ENCODE results near the gene GPR83.

The GPR83 gene

DNA sequence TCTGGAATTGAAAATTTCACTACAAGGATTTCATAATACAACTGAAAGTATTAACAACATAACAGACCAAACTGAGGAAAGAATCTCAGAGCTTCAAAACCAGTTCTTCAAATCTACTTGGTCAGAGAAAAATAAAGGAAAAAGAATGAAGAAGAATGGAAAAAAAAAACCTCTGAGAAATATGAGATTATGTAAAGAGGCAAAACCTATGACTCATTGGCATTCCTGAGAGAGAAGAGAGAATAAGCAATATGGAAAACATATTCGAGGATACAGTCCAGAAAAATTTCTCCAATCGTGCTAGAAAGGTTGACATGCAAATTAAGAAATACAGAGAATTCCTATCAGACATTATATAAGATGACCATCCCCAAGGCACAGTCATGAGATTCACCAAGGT, 23.4 kb upstream of the GPR83 start:
- TF ChIP-seq, protein P1, sequence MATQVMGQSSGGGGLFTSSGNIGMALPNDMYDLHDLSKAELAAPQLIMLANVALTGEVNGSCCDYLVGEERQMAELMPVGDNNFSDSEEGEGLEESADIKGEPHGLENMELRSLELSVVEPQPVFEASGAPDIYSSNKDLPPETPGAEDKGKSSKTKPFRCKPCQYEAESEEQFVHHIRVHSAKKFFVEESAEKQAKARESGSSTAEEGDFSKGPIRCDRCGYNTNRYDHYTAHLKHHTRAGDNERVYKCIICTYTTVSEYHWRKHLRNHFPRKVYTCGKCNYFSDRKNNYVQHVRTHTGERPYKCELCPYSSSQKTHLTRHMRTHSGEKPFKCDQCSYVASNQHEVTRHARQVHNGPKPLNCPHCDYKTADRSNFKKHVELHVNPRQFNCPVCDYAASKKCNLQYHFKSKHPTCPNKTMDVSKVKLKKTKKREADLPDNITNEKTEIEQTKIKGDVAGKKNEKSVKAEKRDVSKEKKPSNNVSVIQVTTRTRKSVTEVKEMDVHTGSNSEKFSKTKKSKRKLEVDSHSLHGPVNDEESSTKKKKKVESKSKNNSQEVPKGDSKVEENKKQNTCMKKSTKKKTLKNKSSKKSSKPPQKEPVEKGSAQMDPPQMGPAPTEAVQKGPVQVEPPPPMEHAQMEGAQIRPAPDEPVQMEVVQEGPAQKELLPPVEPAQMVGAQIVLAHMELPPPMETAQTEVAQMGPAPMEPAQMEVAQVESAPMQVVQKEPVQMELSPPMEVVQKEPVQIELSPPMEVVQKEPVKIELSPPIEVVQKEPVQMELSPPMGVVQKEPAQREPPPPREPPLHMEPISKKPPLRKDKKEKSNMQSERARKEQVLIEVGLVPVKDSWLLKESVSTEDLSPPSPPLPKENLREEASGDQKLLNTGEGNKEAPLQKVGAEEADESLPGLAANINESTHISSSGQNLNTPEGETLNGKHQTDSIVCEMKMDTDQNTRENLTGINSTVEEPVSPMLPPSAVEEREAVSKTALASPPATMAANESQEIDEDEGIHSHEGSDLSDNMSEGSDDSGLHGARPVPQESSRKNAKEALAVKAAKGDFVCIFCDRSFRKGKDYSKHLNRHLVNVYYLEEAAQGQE (IDR thresholded peaks at IDR 0.05; ENCODE audit: insufficient replicate concordance, low read depth) = no peak
- no peak for TF ChIP-seq SPI1 (IDR thresholded peaks at IDR 0.05; ENCODE audit: borderline replicate concordance, low read depth)
- TF ChIP-seq GABPA (IDR thresholded peaks at IDR 0.05; ENCODE audit: low read depth) = no peak
- TF ChIP-seq POLR2AphosphoS5 (IDR thresholded peaks at IDR 0.05; ENCODE audit: low read depth) = no peak
- TF ChIP-seq, protein P2, sequence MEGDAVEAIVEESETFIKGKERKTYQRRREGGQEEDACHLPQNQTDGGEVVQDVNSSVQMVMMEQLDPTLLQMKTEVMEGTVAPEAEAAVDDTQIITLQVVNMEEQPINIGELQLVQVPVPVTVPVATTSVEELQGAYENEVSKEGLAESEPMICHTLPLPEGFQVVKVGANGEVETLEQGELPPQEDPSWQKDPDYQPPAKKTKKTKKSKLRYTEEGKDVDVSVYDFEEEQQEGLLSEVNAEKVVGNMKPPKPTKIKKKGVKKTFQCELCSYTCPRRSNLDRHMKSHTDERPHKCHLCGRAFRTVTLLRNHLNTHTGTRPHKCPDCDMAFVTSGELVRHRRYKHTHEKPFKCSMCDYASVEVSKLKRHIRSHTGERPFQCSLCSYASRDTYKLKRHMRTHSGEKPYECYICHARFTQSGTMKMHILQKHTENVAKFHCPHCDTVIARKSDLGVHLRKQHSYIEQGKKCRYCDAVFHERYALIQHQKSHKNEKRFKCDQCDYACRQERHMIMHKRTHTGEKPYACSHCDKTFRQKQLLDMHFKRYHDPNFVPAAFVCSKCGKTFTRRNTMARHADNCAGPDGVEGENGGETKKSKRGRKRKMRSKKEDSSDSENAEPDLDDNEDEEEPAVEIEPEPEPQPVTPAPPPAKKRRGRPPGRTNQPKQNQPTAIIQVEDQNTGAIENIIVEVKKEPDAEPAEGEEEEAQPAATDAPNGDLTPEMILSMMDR (IDR thresholded peaks at IDR 0.05; ENCODE audit: insufficient read depth, low read length) = no peak
- no peak for DNase-seq (ENCODE audit: low read depth in 1 of 2, low spot score in 1 of 2)

DNA sequence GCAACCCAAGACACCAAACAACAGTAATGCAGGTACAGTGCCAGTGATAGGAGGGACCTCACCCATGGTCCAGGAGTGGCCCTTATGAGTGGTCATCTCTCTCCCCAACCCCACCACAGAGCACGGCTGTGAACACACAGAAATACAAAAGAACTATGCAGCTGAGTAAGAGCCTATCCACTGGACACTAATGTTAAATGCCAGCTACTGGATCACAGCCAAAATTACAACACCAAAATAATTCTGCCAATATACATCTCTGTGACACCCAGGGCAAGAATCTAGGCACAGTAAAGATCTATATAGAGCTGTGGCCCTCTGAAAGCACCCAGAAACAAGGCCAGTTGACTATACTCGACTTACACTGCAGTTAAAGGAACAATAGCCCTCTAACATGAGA, 22.8 kb upstream of the GPR83 start:
- no peaks in the 10 kb centered on the region for H3K27me3 ChIP-seq (ENCODE audit: insufficient read depth, poor library complexity, severe bottlenecking)
- no peak for DNase-seq (ENCODE audit: low read depth in 1 of 2, low spot score in 1 of 2)
- H3K4me3 ChIP-seq (replicated peaks; ENCODE audit: insufficient read depth, low read length) = no peak overlapping the region
- no peak overlapping the region for H3K27ac ChIP-seq (replicated peaks)
- TF ChIP-seq, protein P2 (IDR thresholded peaks at IDR 0.05; ENCODE audit: insufficient read depth, low read length) = no peak
- no peak for TF ChIP-seq GABPA (IDR thresholded peaks at IDR 0.05; ENCODE audit: low read depth)
- no peak for TF ChIP-seq SPI1 (IDR thresholded peaks at IDR 0.05; ENCODE audit: borderline replicate concordance, low read depth)
- no peak for TF ChIP-seq POLR2AphosphoS5 (IDR thresholded peaks at IDR 0.05; ENCODE audit: low read depth)
- TF ChIP-seq, protein P1 (IDR thresholded peaks at IDR 0.05; ENCODE audit: insufficient replicate concordance, low read depth) = no peak

More for the DNA sequence above, 23.4 kb upstream of the GPR83 start:
- no peak overlapping the region for H3K4me3 ChIP-seq (replicated peaks; ENCODE audit: insufficient read depth, low read length)
- H3K27me3 ChIP-seq (ENCODE audit: insufficient read depth, poor library complexity, severe bottlenecking) = no peaks in the 10 kb centered on the region
- no peak overlapping the region for H3K27ac ChIP-seq (replicated peaks)

DNA sequence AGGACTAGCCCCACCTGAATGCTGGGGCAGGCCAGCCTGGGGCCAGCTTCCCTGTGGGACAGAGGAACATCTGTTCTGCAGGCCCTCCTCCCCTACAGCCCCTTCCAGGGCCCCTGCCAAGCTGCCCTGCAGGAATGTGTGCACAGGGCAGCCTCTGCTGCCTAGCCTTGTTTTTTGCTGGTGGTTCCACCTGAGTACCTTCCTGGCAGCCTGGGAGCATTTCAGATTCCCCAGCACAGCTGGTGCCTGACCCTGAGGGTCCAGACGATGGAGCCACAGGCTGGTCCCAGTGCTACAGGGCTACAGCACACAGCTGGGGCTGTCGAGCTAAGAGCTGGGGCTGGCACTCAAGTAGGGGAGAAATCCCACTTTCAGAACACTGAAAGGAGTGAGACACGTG, 22.3 kb upstream of the GPR83 start:
- Histone ChIP-seq H3K27me3 (ENCODE audit: insufficient read depth, poor library complexity, severe bottlenecking) (no peaks in the 10 kb centered on the region), H3K27ac (replicated peaks) (no peak overlapping the region), H3K4me3 (replicated peaks; ENCODE audit: insufficient read depth, low read length) (no peak overlapping the region)
- no peak for DNase-seq (ENCODE audit: low read depth in 1 of 2, low spot score in 1 of 2)
- no peak for TF ChIP-seq SPI1 (IDR thresholded peaks at IDR 0.05; ENCODE audit: borderline replicate concordance, low read depth)
- no peak for TF ChIP-seq POLR2AphosphoS5 (IDR thresholded peaks at IDR 0.05; ENCODE audit: low read depth)
- TF ChIP-seq GABPA (IDR thresholded peaks at IDR 0.05; ENCODE audit: low read depth) = no peak
- TF ChIP-seq, protein P1 (IDR thresholded peaks at IDR 0.05; ENCODE audit: insufficient replicate concordance, low read depth) = no peak
- TF ChIP-seq, protein P2 (IDR thresholded peaks at IDR 0.05; ENCODE audit: insufficient read depth, low read length) = no peak
